Measurements from ENCODE around the gene ASXL2. TPM values are rescaled to one million over a fixed set of nuclear protein-coding genes. Genes with fewer than 3 reads are reported as not detected.
A peak's percentile ranks its signal among the peaks of the same experiment; 100 is the strongest.

The ASXL2 gene
- total and polyA plus RNA-seq, 2 of the 13 experiments (the other 11 are each of a cell fraction or from before 2014, with no cell fraction given) = 12.1 to 19.2 TPM

GRCh38 chr2:25856377-25856776, 21.9 kb downstream of the ASXL2 start (continued):
- TF ChIP-seq ZBTB4 (CRISPR knock-in tag; IDR thresholded peaks at IDR 0.05; ENCODE audit: borderline replicate concordance) = 0 out of 2 replicates have a peak, but pooled peaks have one; percentile 20
- peak; percentile 37 for TF ChIP-seq CTCF (CRISPR knock-in tag; IDR thresholded peaks at IDR 0.05)

GRCh38 chr2:25855065-25855464, 23.2 kb downstream of the ASXL2 start:
- peaks cover 21% of the 10 kb centered on the region for H3K4me1 ChIP-seq (ENCODE audit: insufficient read depth, low read length)
- POLR2A ChIA-PET = interaction anchor here (5.3 kb wide), 1 partner anchor 24 kb away, joined by 28 read pairs; the partner anchor contains the start of gene ASXL2

More at GRCh38 chr2:25855065-25855464, 23.2 kb downstream of the ASXL2 start:
- Histone ChIP-seq H3K27ac (ENCODE audit: extremely low read length, insufficient read depth, low read length) (no peak overlapping the region), H3K36me3 (replicated peaks in 1 of 2; ENCODE audit: control insufficient read depth in 1 of 2, insufficient read depth in 2 of 2, low read length in 2 of 2) (peaks cover 2 to 15% of the 10 kb centered on the region in 2 experiments; a peak in 3 of 5 replicates), H3K79me2 (ENCODE audit: insufficient read depth, low read length) (peaks cover 73% of the 10 kb centered on the region), H3K4me3 (replicated peaks in 1 of 3; ENCODE audit: insufficient read depth in 1 of 3, low read depth in 2 of 3, low read length in 3 of 3) (no peak overlapping the region), H3K4me2 (ENCODE audit: low read depth, low read length) (no peak overlapping the region), H3K9me3 (ENCODE audit: low read length) (no peaks in the 10 kb centered on the region), H3K27me3 (ENCODE audit: control insufficient read depth in 1 of 2, insufficient read depth in 2 of 2, low read length in 2 of 2) (no peaks in the 10 kb centered on the region), H3K9ac (ENCODE audit: insufficient read depth, low read depth, low read length) (no peak overlapping the region), H4K20me1 (ENCODE audit: insufficient read depth, low read length) (peaks cover 5% of the 10 kb centered on the region), H2AFZ (ENCODE audit: low read length) (no peak overlapping the region)
- no peak for FAIRE-seq
- CTCF ChIA-PET (ENCODE audit: low intra/inter-chr PET ratio, low total read pairs) = no interaction called here
- TF ChIP-seq ZNF430 (CRISPR knock-in tag; IDR thresholded peaks at IDR 0.05) (0 out of 2 replicates have a peak, but pooled peaks have one; percentile 11), HIC2 (CRISPR knock-in tag; IDR thresholded peaks at IDR 0.05; ENCODE audit: low read depth) (no peak), MAFG (CRISPR knock-in tag; IDR thresholded peaks at IDR 0.05) (no peak), TEF (CRISPR knock-in tag; IDR thresholded peaks at IDR 0.05) (no peak), PBX3 (CRISPR knock-in tag; IDR thresholded peaks at IDR 0.05; ENCODE audit: borderline replicate concordance) (no peak), AGO2 (optimal IDR thresholded peaks at IDR 0.05; ENCODE audit: low read depth, low read length) (no peak)
- BruUV-seq (replicated peaks) = no TSS peak
- intact Hi-C loops (cut with micrococcal nuclease; ENCODE audit: unreplicated experiment) (no loop called here), in situ Hi-C loops (cut with HindIII; ENCODE audit: extremely low pct_ligation_motif_present, low pct_unique_long_range_greater_than_20kb) (loop anchor here (10.0 kb wide), 1 partner anchor 290 kb away; no protein-coding TSS in a partner anchor)
- ATAC-seq = no peak
- DNase-seq (ENCODE audit: low spot score) = no peak
- 96% methylated on average over 3 of the region's 3 CpGs for WGBS (ENCODE audit: low lambda C conversion rate)
